HG02885 (cell line): ENCODE results near the gene GABBR2.
"Not testable (repeated sequence)": the region's sequence is repeated elsewhere in the genome, so short reads cannot be mapped to it uniquely, and the experiment has no call there.

ENCODE experiments used
- ATAC-seq: cut with Tn5 transposase; IDR thresholded peaks from one replicate; pipeline ENCODE4 v1.9.1; 2021; ENCODE audit warnings: mild to moderate bottlenecking; ENCODE audit not compliant: unreplicated experiment, poor library complexity

The GABBR2 gene

DNA sequence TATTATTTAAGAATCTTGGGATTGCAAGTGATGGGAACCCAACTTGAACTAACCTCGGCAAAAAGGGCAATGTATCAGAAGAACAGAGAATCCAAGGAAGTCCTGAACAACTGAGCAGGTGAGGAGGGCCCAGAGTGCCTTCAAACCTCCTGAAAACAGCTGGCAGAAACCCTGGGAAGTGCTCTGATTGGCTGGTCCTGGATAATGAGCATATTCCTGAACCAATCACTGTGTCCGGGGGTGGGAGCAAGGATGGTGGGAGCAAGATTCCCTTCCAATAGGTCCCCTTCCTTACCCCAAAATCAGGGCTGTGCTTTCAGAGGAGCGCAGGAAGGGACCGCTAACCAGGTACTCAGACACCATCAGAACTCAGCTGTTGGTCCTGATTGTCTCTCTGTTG, 421.4 kb downstream of the GABBR2 start:
- no peak for ATAC-seq

DNA sequence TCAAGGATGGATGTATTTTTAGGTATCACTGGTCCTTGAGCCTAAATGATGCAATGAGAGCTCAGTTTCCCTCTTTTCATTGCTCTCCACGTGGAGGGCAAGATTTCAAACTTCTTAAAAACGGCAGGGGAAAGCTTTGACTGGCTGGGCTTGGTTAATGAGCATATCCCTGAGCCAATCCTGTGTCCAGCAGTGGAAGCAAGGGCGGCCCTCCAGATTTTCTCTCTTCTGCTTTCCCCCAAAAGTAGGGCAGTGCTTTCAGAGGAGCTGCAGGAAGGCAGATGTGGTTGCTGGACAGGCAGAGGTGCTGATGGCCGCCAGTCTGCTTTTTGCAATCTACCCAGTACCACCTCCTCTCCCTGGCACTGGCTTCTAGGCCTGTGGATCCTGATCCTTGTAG, 423.3 kb downstream of the GABBR2 start:
- ATAC-seq: no peak

DNA sequence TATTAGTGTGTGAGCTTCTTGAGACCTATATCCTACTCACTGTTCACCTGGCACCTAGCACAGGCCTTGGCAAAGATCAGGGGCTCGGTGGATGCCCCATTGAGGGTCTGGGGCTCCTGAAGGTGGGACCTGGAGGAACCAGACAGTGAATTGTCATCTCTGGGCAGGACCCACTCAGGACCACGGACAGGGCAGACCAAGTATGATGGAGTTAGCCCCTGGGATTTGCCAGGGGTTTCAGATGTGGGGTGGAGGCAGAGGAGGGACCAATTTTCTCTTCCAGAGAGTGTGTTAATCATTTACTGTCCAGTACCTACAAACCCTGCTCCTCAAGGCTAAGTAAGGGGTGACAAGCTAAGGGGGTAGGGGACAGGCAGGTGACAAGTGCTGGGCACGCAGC, 424.0 kb downstream of the GABBR2 start:
- ATAC-seq: no peak

DNA sequence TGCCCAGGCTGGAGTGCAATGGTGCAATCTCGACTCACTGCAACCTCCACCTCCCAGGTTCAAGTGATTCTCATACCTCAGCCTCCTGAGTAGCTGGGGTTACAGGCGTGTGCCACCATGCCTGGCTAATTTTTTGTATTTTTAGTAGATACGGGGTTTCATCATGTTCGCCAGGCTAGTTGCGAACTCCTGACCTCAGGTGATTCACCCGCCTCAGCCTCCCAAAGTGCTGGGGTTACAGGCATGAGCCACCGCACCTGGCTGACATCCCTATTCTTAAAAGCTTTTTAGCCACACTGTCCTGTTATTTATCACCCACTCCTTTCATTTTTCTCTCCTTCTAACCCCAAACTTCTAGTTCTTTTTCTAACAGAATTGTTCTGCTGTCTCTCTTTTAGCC, 425.6 kb downstream of the GABBR2 start:
- not testable (repeated sequence) for ATAC-seq

DNA sequence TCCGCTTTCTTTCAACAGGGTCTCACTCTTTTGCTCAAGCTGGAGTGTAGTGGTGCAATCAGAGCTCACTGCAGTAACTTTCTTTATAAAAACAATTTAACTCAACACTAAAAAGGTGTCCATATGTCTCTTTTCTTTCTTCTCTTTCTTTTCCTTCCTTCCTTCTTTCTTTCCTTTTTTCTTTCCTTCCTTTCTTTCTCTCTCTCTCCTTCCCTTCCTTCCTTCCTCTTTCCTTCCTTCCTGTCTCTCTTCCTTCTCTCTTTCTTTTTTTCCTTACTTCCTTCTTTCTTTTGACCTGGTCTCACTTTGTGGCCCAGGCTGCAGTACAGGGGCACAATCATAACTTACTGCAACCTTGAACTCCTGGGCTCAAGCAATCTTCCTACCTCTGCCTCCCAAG, 427.5 kb downstream of the GABBR2 start:
- ATAC-seq: no peak

DNA sequence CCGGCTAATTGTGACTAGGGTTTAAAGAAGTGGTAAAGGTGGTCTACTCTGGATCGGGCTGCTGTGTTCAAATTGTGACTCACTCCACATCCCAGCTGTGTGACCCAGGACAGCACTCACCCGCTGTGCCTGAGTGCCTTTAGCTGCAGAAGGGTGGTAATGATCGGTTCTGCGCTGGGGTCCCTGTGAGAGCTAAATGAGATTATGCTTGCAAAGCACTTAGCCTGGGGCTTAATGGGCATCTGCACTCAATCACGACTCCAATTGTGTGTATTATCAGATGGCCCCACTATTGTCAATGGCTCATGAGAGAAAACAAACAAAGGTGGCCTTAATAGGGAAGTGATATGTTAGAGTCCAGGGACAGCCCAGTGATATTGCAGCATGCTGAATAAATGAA, 428.2 kb downstream of the GABBR2 start:
- ATAC-seq: no peak

DNA sequence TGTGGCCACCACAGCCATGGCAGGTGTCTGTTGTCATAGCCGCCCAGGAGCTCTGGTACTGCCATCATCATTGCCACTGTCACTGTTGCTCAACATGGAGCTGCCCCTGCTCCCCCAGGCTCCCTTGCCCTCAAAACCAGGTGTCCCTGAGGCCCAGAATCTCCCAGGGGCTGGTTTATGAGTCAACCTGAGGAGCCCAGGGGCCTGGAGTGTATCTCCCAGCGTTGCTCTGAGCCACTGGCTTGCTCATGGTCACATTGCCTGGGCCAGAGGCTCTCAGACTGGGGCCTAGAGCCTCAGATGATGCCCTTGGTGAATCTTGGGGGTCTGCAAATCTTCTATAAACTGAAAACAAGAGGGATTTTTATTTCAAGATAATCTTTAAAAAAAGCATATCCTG, 428.6 kb downstream of the GABBR2 start:
- ATAC-seq: no peak

DNA sequence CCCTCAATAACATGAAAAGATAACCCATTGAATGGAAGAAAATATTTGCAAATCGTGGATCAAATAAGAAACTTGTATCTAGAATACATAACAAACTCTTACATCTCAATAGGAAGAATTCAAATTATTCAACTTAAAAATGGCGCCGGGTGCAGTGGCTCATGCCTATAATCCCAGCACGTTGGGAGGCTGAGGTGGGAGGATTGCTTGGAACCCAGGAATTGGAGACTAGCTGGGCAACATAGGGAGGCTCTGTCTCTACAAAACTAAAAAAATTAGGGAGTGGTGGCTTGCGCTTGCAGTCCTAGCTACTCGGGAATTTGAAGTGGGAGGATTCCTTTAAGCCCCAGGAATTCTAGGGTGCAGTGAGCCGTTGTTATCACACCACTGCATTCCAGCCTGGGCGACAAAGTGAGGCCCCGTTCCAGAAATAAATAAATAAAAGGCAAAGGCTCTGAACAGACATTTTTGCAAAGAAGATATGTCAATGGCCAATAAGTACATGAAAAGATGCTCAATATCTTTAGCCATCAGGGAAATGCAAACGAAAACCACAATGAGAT, 431.7 kb downstream of the GABBR2 start:
- ATAC-seq: no peak

DNA sequence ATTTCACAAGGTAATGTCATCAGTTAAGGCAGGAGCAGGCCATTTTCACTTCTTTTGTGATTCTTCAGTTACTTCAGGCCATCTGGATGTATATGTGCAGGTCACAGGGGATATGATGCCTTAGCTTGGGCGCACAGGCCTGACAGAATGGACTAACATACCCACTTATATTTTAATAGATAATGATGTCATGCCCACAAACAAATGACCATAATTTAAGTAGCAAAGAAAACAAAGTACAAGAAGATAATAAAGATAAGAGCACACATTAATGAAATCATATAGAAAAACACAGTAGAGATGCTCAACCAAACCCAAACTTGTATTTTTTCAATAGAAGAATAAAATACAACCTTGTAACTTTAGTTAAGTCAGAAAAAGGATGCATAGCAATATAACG, 433.6 kb downstream of the GABBR2 start:
- ATAC-seq: no peak

DNA sequence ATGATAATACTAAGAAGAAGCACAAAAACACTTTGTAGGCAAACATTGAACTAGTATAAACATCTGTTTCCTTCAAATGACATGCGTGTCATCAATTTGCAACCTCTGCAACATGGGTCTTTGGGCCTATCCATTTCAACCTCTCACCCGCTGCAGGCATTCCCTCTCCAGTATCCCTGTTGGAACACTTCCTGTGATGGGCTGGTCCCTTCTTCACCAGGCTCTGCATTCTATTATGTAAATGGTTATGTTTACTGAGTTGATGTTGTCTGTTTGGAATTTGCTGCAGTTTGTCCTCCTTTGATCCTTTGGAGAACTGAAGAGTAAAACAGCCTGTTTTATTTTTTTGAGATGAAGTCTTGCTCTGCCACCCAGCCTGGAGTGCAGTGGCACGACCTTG, 436.7 kb downstream of the GABBR2 start:
- ATAC-seq: no peak

DNA sequence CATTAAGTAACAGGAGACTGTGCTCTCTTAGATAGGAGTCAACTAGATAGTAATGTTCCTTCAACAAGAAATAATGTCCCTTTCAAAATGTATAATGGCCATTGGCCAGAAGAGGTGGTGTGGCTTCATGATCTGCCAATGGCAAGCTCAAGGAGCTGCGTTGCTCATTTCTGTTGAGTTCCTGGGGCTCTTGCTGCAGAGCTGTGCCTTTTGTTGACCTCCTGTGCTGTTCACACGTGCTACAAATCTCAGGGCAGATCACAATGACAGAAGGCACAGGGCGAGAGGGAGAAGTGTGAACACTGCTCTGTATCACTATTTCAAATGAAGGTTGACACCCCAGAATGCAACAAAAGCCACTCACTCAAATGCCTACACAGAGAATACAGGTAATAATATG, 437.3 kb downstream of the GABBR2 start:
- ATAC-seq: no peak

DNA sequence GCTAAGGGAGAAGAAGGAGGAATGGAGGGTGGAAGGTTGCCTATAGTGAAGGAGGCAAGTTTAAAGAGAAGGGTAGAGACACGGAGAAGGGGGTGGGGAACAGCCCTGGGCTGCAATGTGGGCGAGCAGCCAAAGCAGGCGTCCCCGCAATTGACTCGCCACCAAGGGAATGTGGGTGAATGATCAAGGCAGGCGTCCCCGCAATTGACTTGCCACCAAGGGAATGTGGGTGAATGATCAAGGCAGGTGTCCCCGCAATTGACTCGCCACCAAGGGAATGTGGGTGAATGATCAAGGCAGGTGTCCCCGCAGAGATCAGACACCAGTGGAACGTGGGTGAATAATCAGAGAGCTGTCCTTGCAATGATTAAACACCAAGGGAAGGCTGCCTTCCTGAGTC, 438.5 kb downstream of the GABBR2 start:
- not testable (repeated sequence) for ATAC-seq

DNA sequence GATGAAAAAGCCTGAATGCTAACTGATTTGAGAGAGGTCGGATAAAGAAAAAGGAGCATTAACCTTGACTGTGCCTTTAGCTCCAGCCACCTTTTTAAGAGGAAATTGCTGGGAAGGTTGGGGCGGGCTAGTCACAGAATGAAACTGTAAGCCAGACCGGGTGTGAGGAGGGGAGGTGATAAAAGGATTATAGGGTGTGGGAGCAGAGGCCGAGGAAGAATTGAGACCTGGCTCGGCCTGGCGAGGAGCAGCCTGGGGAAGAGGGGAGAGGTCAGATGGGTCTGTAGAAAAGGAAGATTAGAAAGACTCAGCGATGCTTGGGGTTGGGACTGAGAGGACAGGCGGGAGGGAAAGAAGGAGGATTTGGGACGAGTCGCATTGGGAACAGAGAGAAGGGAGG, 439.1 kb downstream of the GABBR2 start:
- not testable (repeated sequence) for ATAC-seq

DNA sequence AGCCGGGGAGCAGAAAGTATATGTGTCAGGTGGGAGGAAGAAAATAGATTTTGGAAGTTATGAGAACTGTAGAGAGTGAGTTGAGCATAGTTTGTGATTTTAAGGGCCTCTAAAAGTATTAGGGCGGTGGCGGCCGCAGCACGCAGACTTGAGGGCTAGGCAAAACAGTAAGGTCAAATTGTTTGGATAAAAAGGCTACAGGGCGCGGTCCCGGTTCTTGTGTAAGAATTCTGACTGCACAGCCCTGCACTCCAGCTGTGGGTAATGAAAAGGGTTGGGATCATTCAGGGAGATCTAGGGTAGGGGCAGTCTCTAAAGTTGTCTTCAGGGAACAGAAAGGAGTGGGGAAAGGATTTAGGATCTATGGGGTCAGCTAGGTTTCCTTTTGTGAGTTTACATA, 441.2 kb downstream of the GABBR2 start:
- not testable (repeated sequence) for ATAC-seq

DNA sequence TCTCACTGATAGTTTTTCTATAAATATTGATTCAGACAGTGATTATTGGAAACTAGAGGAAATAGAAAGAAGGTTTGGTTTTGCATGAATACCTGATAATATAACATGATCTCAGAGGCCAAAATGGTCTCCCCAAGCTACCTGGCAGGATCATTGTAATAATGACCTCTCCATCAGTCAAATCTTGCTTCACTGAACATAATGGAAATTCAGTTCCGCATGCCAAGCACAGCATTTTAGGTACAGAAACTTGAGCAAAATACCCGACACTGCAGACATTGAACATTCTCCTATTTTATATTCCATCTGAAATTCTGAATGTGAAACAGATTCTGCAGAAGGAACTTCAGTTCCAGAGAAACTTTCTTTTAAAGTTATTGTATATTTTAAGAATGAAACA, 444.2 kb downstream of the GABBR2 start:
- no peak for ATAC-seq

DNA sequence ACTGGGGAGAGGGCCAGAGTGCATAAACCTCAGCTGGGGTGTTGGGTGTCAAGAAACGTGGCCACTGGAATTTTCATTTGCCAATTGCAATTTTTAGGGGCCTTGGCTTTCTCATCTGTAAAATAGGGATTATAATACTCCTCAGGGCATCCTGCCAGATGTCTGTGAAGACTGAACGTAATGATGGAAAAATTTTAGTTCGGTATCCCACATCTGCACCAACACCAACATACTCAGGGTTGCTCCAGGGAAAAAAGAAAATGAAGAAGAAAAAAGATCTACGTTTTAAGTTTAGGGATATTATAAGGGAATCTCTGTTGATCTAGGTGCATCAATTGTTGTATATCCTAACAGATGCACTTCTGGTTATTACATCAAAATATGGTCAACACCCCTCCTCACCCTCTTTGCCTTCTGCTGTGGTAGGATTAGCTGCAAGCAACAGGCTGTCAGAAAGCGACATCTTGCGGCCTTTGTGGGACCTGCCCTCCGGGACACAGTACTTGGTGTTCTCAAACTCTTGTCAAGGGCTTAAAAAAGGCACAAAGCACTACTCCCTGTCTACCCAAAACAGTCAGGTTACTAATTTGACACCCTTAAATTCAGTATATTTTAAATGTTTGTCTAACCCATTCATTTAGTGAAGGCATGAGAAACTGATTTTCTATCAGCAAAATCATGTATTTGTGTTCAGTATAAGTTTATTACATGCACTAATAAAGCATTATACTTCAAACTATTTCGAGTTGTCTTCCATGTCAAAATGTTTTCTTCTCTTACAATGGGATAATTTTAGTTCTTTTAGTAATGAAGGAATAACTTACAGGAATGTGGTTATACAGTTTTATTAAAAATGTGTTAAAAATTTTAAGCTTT, 445.0 kb downstream of the GABBR2 start:
- peak; percentile 88 for ATAC-seq

DNA sequence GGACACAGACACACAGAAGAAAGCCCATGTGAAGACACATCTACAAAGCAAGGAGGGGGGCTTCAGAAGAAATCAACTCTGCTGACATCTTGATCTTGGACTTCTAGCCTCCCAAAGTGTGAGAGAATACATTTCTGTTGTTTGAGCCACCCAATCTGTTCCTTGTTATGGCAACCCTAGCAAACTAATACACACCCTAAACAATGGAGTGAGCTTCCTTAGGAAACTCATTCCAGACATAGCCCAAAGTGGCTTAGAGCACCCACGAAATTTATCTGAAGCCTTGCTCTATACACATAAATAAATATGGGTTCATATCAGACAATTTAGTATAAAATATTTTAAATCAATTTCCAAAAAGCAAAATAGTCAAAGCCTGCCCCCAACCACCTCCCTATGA, 445.7 kb downstream of the GABBR2 start:
- ATAC-seq: no peak

DNA sequence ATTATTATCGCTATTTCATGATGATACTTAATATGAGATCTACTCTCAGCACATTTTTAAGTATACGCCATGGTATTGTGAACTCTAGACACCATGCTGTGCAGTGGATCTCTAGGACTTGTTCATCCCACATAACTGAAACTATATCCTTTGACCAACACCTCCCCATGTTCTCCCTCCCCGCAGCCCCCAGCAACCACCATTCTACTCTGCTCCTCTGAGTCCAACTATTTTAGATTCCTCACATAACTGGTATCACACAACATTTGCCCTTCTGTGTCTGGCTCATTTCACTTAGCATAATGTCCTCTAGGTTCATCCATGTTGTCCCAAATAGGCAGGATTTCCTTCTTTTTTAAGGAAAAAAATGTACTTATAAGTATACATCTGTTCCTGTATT, 446.7 kb downstream of the GABBR2 start:
- no peak for ATAC-seq

DNA sequence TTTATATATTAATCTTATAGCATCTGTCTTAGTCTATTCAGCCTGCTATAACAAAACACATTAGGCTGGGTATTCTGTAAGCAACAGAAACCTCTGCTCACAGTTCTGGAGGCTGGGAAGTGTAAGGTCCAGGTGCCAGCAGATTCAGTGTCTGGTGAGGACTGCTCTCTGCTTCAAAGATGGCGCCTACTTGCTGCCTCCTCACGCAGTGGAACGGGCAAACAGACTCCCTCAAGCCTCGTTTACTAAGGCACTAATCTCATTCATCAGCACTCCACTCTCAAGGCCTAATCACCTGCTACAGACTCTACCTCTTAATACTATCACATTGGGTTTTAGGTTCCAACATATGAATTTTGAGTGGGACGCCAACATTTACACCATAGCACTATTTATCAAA, 448.1 kb downstream of the GABBR2 start:
- ATAC-seq: no peak

DNA sequence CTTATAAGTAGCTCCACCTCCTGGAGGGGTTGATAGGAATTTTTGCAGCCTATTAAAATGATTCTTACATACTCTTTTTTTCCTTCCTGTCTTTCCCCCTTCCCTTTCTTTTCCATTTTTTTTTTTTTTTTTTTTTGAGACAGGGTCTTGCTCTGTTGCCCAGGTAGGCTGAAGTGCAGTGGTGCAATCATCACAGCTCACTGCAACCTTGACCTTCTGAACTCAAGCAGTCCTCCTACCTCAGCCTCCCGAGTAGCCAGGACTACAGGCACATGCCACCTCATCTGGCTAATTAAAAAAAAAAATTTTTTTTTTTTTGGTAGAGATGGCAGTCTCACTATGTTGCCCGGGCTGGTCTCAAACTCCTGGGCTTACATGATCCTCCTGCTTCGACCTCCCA, 448.9 kb downstream of the GABBR2 start:
- ATAC-seq: no peak

DNA sequence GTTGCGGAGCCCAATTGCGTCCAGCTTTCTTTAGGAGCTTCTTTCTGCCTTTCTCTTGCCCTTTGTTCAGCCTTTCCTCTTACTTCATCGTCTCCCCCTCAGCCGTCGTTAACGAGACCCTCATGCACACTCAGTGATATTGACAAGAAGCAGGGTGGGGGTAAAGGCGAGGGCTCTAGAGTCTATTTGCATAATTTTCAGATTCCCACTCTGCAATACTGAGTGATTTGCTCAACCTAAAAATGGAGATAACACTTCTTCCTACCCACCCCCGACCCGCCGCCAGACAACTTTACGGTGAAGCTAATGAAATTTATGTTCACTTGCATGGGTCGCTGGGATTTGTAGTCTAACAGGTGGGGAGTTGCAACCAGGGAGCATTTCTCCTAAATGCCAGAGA, 452.0 kb downstream of the GABBR2 start:
- ATAC-seq: no peak
